ENCODE results near the gene SLC25A34. TPM values are rescaled to one million over a fixed set of nuclear protein-coding genes. Genes with fewer than 3 reads are reported as not detected.

The SLC25A34 gene
- total and polyA plus RNA-seq, 5 donors = 3.0 to 8.1 (median 3.3) TPM

DNA sequence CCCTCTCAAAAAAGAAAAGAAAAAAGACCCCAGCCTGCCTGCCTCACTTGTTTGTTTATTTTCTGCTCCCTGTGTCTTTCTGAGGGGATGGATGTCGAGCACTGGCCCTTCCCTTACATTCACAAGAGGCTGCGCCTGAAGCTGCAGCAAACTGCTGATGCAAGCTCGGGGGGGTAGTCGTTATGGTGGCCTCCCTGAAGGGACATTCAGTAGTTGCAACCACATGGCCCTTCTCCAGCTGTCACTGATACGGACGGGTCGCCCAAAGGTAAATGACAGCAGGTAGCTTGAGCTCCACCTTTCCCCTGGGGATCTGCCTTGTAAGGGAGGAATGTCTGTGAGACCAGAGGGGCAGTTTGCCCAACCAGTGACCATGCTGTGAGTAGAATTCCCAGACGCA is 34.3 kb upstream of the SLC25A34 start:
- DNase-seq (no peak), ATAC-seq (no peak)
- intact Hi-C loops (cut with DNase I) = no loop called here
- peaks cover 17% of the 10 kb centered on the region for H3K4me1 ChIP-seq (ENCODE audit: control insufficient read depth, insufficient read depth, low read length)
- H3K27ac ChIP-seq (ENCODE audit: low read length) = no peak overlapping the region
- no peak overlapping the region for H3K4me3 ChIP-seq (ENCODE audit: low read length)
- WGBS = 88% methylated on average over 8 of the region's 8 CpGs
- no peaks in the 10 kb centered on the region for H3K9me3 ChIP-seq (ENCODE audit: control insufficient read depth, low read length)
- no peaks in the 10 kb centered on the region for H3K27me3 ChIP-seq (ENCODE audit: control insufficient read depth, insufficient read depth)

DNA sequence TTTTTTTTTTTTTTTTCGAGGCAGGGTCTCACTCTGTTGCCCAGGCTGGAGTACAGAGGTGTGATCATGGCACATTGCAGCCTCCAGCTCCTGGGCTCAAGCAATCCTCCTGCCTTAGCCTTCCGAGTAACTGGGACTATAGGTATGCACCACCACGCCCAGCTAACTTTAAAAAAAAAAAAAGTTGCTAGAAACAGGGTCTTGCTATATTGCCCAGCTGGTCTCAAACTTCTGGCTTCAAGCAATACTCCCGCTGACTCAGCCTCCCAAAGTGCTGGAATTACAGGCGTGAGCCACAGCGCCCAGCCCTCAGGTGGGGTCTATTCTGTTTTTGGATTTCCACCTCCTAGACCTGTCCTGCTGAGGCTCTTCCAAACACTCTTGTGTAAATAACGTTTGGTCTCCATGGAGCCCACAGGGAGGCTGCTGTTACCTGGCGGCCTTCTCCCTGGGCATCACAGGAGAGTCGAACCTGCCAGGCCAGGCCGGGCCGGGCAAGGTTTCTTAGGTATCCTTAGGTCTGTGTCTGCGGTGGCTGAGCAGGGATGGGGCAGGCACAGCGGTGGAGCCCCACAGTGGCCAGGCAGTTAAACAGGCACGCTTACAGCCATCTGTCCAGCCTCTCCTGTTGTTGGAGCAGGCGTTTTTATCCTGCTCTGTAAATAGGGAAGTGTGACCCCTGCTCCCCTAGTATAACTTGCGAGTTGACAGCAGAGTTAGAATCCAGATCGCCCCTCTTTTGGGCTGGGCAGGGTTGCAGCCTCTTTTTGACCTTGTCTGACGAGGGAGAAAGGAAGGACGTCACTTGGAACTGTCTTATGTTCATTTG is 33.1 kb upstream of the SLC25A34 start:
- no peaks in the 10 kb centered on the region for H3K27me3 ChIP-seq (ENCODE audit: control insufficient read depth, insufficient read depth)
- peak; percentile 44 to 59 for ATAC-seq
- no peak overlapping the region for H3K4me3 ChIP-seq (ENCODE audit: low read length)
- peak overlapping the region; percentile 86 for H3K27ac ChIP-seq (ENCODE audit: low read length)
- no peaks in the 10 kb centered on the region for H3K9me3 ChIP-seq (ENCODE audit: control insufficient read depth, low read length)
- H3K4me1 ChIP-seq (ENCODE audit: control insufficient read depth, insufficient read depth, low read length) = peaks cover 17% of the 10 kb centered on the region
- DNase-seq = peak in 2 of 3 donors; percentile 58 to 71
- intact Hi-C loops (cut with DNase I) = no loop called here
- WGBS = 62% methylated on average over 19 of the region's 19 CpGs

DNA sequence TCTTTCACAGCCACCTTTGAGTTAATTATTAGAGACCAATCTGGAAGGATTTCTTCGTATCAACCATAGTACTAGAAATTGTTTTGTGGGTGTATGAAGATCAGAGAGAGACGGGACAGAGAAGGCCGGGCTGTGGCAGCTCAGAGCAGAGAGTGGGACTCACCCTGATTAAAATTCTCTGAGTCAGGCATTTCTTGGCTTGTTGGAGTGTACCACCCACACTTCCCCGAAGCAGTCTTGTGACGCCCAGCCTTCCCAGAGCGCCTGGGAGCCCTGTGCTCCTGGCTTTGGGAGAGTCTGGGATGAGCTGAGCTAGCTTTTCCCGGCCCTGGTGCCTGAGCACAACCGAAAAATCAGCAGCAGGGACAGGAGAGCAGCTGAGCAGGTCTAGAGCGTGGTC is 32.5 kb upstream of the SLC25A34 start:
- WGBS = 11% methylated on average over 9 of the region's 9 CpGs
- H3K9me3 ChIP-seq (ENCODE audit: control insufficient read depth, low read length) = no peaks in the 10 kb centered on the region
- ATAC-seq (peak; percentile 95 to 98), DNase-seq (peak; percentile 89 to 93 (median 89))
- H3K27ac ChIP-seq (ENCODE audit: low read length) = peak overlapping the region; percentile 86
- peaks cover 17% of the 10 kb centered on the region for H3K4me1 ChIP-seq (ENCODE audit: control insufficient read depth, insufficient read depth, low read length)
- H3K4me3 ChIP-seq (ENCODE audit: low read length) = no peak overlapping the region
- intact Hi-C loops (cut with DNase I) = no loop called here
- H3K27me3 ChIP-seq (ENCODE audit: control insufficient read depth, insufficient read depth) = no peaks in the 10 kb centered on the region

DNA sequence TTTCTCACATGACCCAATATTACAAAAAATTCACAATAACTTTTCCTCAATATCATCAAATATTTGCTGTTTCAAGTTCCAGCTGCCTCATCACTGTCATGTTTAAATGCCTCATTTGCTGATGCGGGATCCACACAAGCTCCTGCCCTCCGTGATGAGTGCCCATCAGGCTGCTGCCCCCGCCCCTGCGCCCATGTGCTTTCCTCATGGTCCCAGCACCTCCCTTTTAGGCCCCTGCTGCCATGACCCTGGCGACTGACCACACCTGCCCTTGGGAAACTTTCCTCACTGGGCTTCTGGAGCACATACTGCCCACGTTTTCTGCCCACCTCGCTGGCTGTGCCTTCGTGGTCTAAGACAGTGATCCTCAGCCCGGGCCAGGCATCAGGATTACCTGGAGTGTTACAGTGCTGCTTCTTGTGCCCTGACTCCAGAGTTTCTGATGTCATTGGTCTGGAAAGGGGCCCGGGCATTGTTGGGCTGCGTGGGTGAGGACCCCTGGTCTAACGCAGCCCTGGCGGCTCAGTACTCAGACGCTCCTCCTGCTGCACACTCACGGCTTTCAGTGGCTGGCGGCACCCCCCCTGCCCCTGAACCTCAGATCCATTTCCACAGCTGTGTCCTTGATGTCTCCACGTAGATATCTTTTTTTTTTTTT is 31.4 kb upstream of the SLC25A34 start:
- ATAC-seq = no peak
- peak overlapping the region; percentile 2 for H3K27ac ChIP-seq (ENCODE audit: low read length)
- intact Hi-C loops (cut with DNase I) = no loop called here
- H3K4me3 ChIP-seq (ENCODE audit: low read length) = no peak overlapping the region
- no peaks in the 10 kb centered on the region for H3K27me3 ChIP-seq (ENCODE audit: control insufficient read depth, insufficient read depth)
- H3K4me1 ChIP-seq (ENCODE audit: control insufficient read depth, insufficient read depth, low read length) = peaks cover 17% of the 10 kb centered on the region
- WGBS = 83% methylated on average over 17 of the region's 17 CpGs
- DNase-seq = peak in 1 of 3 donors; percentile 48
- no peaks in the 10 kb centered on the region for H3K9me3 ChIP-seq (ENCODE audit: control insufficient read depth, low read length)

- H3K4me3 ChIP-seq (ENCODE audit: low read length) = no peak overlapping the region
- H3K27ac ChIP-seq (ENCODE audit: low read length) = no peak overlapping the region
- ATAC-seq (no peak), DNase-seq (peak in 1 of 3 donors; percentile 35)
- intact Hi-C loops (cut with DNase I) = no loop called here
- no peaks in the 10 kb centered on the region for H3K9me3 ChIP-seq (ENCODE audit: control insufficient read depth, low read length)
- 93% methylated on average over 11 of the region's 11 CpGs for WGBS
- peaks cover 16% of the 10 kb centered on the region for H3K4me1 ChIP-seq (ENCODE audit: control insufficient read depth, insufficient read depth, low read length)
- H3K27me3 ChIP-seq (ENCODE audit: control insufficient read depth, insufficient read depth) = no peaks in the 10 kb centered on the region
Observed at GRCh38 chr1:15705184-15705566, 30.9 kb upstream of the SLC25A34 start.

- no peak for ATAC-seq
- Histone ChIP-seq H3K27ac (ENCODE audit: low read length) (no peak overlapping the region), H3K4me1 (ENCODE audit: control insufficient read depth, insufficient read depth, low read length) (peaks cover 15% of the 10 kb centered on the region), H3K9me3 (ENCODE audit: control insufficient read depth, low read length) (no peaks in the 10 kb centered on the region), H3K4me3 (ENCODE audit: low read length) (no peak overlapping the region), H3K27me3 (ENCODE audit: control insufficient read depth, insufficient read depth) (no peaks in the 10 kb centered on the region)
- DNase-seq = peak in 1 of 3 donors; percentile 34
- 64% methylated on average over 7 of the region's 7 CpGs for WGBS
- intact Hi-C loops (cut with DNase I) = no loop called here
Observed at GRCh38 chr1:15706751-15707150, 29.3 kb upstream of the SLC25A34 start.

DNA sequence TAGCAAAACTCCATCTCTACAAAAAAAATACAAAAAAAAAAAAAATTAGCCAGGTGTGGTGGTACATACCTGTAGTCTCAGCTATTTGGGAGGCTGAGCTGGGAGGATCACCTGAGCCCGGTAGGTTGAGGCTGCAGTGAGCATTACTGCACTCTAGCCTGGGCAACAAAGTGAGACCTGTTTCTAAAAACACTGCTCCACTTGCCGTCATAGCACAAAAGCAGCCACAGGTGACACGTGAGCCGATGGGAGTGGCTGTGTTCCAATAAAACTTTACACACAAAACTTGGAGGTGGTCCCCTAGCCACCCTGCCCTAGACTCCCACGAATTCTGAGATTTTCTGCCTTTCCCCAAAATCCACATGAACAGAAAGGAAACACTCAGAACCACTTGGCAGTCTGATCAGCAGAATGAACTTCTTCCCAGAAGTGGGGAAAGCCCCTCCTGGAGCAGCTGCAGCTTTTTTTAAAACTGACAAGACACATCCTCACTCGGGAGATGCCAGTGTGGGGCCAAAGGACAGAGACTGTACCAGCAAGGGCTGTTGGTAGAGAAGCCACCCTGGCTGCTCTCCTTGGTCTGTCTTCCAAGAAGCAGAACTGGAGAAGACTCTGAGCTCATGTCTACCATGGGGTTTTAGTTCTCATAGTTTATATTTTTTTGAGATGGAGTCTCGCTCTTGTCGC is 28.7 kb upstream of the SLC25A34 start:
- Histone ChIP-seq H3K4me1 (ENCODE audit: control insufficient read depth, insufficient read depth, low read length) (peaks cover 15% of the 10 kb centered on the region), H3K27ac (ENCODE audit: low read length) (peak overlapping the region; percentile 39), H3K4me3 (ENCODE audit: low read length) (no peak overlapping the region), H3K9me3 (ENCODE audit: control insufficient read depth, low read length) (no peaks in the 10 kb centered on the region), H3K27me3 (ENCODE audit: control insufficient read depth, insufficient read depth) (no peaks in the 10 kb centered on the region)
- ATAC-seq = no peak
- WGBS = 67% methylated on average over 8 of the region's 8 CpGs
- peak in 1 of 3 donors; percentile 16 for DNase-seq
- intact Hi-C loops (cut with DNase I) = no loop called here

DNA sequence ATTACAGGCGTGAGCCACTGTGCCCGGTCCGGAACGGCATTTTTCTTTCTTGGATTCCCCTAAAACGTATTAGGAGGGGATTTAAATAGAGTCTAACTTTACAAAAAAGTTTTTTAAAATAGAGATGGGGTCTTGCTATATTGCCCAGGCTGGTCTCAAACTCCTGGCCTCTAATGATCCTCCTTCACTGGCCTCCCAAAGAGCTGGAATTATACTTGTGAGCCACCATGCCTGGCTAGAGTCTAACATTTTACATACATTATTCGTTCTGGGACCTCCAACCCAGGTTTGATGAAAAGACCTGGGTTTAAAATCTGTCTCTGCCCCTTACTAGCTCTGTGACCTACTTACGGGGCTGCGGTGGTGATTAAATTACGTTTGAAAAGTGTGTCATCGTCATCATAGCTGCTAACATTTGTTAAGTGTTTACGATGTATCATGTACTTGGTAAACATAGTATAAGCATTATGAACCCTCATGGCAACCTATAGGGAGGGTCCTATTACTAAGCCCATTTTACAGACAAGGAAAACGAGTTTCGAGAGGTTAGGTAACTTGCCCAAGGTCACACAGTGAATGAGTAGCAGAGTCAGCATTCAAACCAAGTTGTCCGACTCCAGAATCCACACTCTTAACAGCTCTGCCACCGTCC is 27.4 kb upstream of the SLC25A34 start:
- ATAC-seq = no peak
- peaks cover 10% of the 10 kb centered on the region for H3K4me1 ChIP-seq (ENCODE audit: control insufficient read depth, insufficient read depth, low read length)
- WGBS = 94% methylated on average over 15 of the region's 15 CpGs

GRCh38 chr1:15709226-15709625 is 26.8 kb upstream of the SLC25A34 start:
- Histone ChIP-seq H3K9me3 (ENCODE audit: control insufficient read depth, low read length) (no peaks in the 10 kb centered on the region), H3K27ac (ENCODE audit: low read length) (no peak overlapping the region), H3K4me1 (ENCODE audit: control insufficient read depth, insufficient read depth, low read length) (peaks cover 8% of the 10 kb centered on the region), H3K4me3 (ENCODE audit: low read length) (no peak overlapping the region), H3K27me3 (ENCODE audit: control insufficient read depth, insufficient read depth) (no peaks in the 10 kb centered on the region)
- 94% methylated on average over 4 of the region's 4 CpGs for WGBS
- DNase-seq (no peak), ATAC-seq (no peak)
- intact Hi-C loops (cut with DNase I) = no loop called here

More for the DNA sequence above, 27.4 kb upstream of the SLC25A34 start:
- Histone ChIP-seq H3K27ac (ENCODE audit: low read length) (no peak overlapping the region), H3K27me3 (ENCODE audit: control insufficient read depth, insufficient read depth) (no peaks in the 10 kb centered on the region), H3K4me3 (ENCODE audit: low read length) (no peak overlapping the region), H3K9me3 (ENCODE audit: control insufficient read depth, low read length) (no peaks in the 10 kb centered on the region)
- no peak for DNase-seq
- intact Hi-C loops (cut with DNase I) = no loop called here

DNA sequence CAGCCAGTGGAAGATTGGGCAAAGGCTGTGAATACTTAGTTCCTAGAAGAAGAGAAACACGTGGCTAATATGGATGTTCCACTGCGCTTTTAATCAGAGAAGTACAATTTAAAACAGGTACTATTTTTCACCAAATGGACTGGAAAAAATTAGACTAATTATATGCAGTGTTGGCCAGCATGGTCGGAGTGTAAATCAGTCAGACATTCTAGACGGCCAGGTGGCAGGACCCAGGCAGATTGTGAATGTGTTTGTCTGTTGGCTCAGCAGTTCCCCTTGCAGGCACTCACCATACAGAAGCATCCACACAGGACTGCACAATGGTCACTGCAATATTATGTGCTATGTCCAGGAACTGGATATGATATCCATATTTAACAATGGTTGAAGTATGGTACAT is 23.9 kb upstream of the SLC25A34 start:
- peak in 1 of 3 donors; percentile 2 for DNase-seq
- ATAC-seq = no peak
- 64% methylated on average over 4 of the region's 4 CpGs for WGBS
- intact Hi-C loops (cut with DNase I) = no loop called here
- Histone ChIP-seq H3K4me1 (ENCODE audit: control insufficient read depth, insufficient read depth, low read length) (peaks cover 15% of the 10 kb centered on the region), H3K27ac (ENCODE audit: low read length) (peak overlapping the region; percentile 32), H3K27me3 (ENCODE audit: control insufficient read depth, insufficient read depth) (no peaks in the 10 kb centered on the region), H3K4me3 (ENCODE audit: low read length) (no peak overlapping the region), H3K9me3 (ENCODE audit: control insufficient read depth, low read length) (no peaks in the 10 kb centered on the region)
